Activated CD8-positive, alpha-beta memory T cell treated with anti-CD3 and anti-CD28 coated beads, Interleukin-2, amount 50 U/mL, for 24 hours (primary cell): ENCODE measurements around the gene ZSCAN1.
A peak's percentile ranks its signal among the peaks of the same experiment; 100 is the strongest.

Experiments
- DNase-seq: peaks from one replicate; pipeline ENCODE4 v3.0.0-alpha.2; 2020; ENCODE audit errors: extremely low read depth

ZSCAN1 gene

GRCh38 chr19:58040751-58041525, 7.1 kb downstream of the ZSCAN1 start:
- DNase-seq: no peak

GRCh38 chr19:58042495-58043340, 8.9 kb downstream of the ZSCAN1 start:
- no peak for DNase-seq

- no peak for DNase-seq
These were observed 10.6 kb downstream of the ZSCAN1 start for GRCh38 chr19:58044391-58044790.

- no peak for DNase-seq
These were observed 11.1 kb downstream of the ZSCAN1 start for GRCh38 chr19:58044886-58045285.

GRCh38 chr19:58045411-58046050, 11.7 kb downstream of the ZSCAN1 start:
- DNase-seq: no peak

GRCh38 chr19:58046856-58047255, 13.0 kb downstream of the ZSCAN1 start:
- DNase-seq: no peak

GRCh38 chr19:58047672-58048071, 13.8 kb downstream of the ZSCAN1 start:
- no peak for DNase-seq

GRCh38 chr19:58052256-58052655, 18.4 kb downstream of the ZSCAN1 start:
- no peak for DNase-seq

GRCh38 chr19:58053480-58054156, 19.8 kb downstream of the ZSCAN1 start:
- DNase-seq: no peak

GRCh38 chr19:58054901-58055874, 21.4 kb downstream of the ZSCAN1 start:
- no peak for DNase-seq

GRCh38 chr19:58056261-58056660, 22.4 kb downstream of the ZSCAN1 start:
- DNase-seq: no peak

GRCh38 chr19:58056861-58057260, 23.0 kb downstream of the ZSCAN1 start:
- DNase-seq: no peak

GRCh38 chr19:58058467-58058866, 24.6 kb downstream of the ZSCAN1 start:
- DNase-seq: no peak

- peak; percentile 29 for DNase-seq
These were observed 25.3 kb downstream of the ZSCAN1 start, which contains the start of gene ZNF135 for GRCh38 chr19:58059003-58059670. Gene ZNF135, plus strand, starts transcription at chr19:58059282. Its CDS starts 721 bp downstream, at chr19:58060003.

GRCh38 chr19:58059671-58060078, 25.9 kb downstream of the ZSCAN1 start:
- DNase-seq: no peak

- DNase-seq: no peak
These were observed 26.4 kb downstream of the ZSCAN1 start for GRCh38 chr19:58060231-58060630.

GRCh38 chr19:58063712-58064111, 29.9 kb downstream of the ZSCAN1 start:
- no peak for DNase-seq

GRCh38 chr19:58067240-58067912, 33.6 kb downstream of the ZSCAN1 start:
- DNase-seq: no peak

- DNase-seq: no peak
These were observed 46.0 kb downstream of the ZSCAN1 start for GRCh38 chr19:58079792-58080191.
